Astrocyte of the spinal cord (primary cell): ENCODE measurements around the gene MYOZ2.

Experiments
- DNase-seq: peaks from one replicate; pipeline ENCODE4 v3.0.0; 2011; ENCODE audit warnings: low read depth, low spot score
- H3K4me3 ChIP-seq: 2 replicates; pipeline ENCODE4 v1.5.1; 2011; ENCODE audit warnings: low read depth, mild to moderate bottlenecking, low read length, moderate library complexity
- in situ Hi-C: cut with HindIII; loops from 2 replicates; pipeline ENCODE4 v1.10.0; 2017; ENCODE audit warnings: low sequenced_read_pairs
- TF ChIP-seq, protein P1 (sequence below): IDR thresholded peaks from 2 replicates; pipeline ENCODE4 v1.5.1; 2012; ENCODE audit warnings: low read depth, mild to moderate bottlenecking, low read length, inconsistent platforms

MYOZ2 gene

GRCh38 chr4:119135721-119136121, at the start of gene MYOZ2:
Gene MYOZ2, plus strand, starts transcription at chr4:119135832. Its CDS starts 694 bp downstream, at chr4:119136526.
- no peak within 1 kb of the TSS for H3K4me3 ChIP-seq
- in situ Hi-C loops, result no loop called here
- DNase-seq, result no peak
- TF ChIP-seq, protein P1, sequence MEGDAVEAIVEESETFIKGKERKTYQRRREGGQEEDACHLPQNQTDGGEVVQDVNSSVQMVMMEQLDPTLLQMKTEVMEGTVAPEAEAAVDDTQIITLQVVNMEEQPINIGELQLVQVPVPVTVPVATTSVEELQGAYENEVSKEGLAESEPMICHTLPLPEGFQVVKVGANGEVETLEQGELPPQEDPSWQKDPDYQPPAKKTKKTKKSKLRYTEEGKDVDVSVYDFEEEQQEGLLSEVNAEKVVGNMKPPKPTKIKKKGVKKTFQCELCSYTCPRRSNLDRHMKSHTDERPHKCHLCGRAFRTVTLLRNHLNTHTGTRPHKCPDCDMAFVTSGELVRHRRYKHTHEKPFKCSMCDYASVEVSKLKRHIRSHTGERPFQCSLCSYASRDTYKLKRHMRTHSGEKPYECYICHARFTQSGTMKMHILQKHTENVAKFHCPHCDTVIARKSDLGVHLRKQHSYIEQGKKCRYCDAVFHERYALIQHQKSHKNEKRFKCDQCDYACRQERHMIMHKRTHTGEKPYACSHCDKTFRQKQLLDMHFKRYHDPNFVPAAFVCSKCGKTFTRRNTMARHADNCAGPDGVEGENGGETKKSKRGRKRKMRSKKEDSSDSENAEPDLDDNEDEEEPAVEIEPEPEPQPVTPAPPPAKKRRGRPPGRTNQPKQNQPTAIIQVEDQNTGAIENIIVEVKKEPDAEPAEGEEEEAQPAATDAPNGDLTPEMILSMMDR, result no peak

GRCh38 chr4:119087121-119087520, 48.5 kb upstream of the MYOZ2 start:
- in situ Hi-C loops, result no loop called here
- H3K4me3 ChIP-seq, result no peak overlapping the region
- TF ChIP-seq, protein P1, result peak; percentile 46
- peak; percentile 10 for DNase-seq

DNA sequence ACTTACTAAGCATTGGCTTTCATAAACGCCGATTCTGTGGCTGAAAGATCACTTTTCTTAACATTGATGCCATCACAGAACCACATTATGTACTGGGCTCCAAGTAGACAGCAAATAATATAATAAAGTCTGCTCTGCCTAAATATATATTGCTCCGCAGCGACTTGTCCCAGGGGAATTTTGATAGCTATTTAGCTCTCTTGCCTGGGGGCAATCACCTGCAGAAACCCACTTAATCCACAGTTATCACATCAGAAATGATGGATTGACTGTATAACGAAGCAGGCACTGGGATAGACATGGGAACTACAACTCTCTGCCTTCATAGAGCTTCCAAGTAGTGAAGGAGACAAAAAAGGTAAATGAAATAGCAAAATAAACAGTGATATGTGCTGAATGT, 48.0 kb upstream of the MYOZ2 start:
- in situ Hi-C loops, result no loop called here
- DNase-seq, result no peak
- H3K4me3 ChIP-seq, result no peak overlapping the region
- TF ChIP-seq, protein P1, result no peak

- TF ChIP-seq, protein P1, result no peak
- no peak for DNase-seq
- in situ Hi-C loops, result no loop called here
- H3K4me3 ChIP-seq, result no peak overlapping the region
Observed at GRCh38 chr4:119093042-119093827, 42.4 kb upstream of the MYOZ2 start.

GRCh38 chr4:119097282-119097900, 38.2 kb upstream of the MYOZ2 start:
- TF ChIP-seq, protein P1, result no peak
- H3K4me3 ChIP-seq, result no peak overlapping the region
- DNase-seq, result no peak
- in situ Hi-C loops, result no loop called here

DNA sequence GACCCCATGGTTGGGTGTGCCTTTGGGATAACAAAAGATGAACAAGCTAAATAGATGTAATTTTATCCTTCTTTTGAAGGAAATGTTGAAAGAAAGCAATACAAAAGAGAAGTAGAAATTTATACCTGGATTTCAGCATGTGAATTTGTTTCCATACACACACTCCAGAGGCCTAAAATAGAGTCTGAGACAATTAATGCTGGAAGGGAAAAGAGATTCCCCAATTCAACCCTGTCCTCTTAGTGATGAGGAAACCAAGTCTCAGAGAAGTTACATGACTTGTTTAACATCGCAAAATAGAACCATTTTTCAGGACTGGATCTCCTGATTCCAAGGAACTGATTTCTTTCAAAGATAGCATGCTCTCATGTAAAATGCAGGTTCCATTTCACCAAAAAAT, 37.3 kb upstream of the MYOZ2 start:
- DNase-seq, result no peak
- H3K4me3 ChIP-seq, result no peak overlapping the region
- TF ChIP-seq, protein P1, result no peak
- in situ Hi-C loops, result no loop called here
